ENCODE measurements around the gene RTN4RL1.

- TF ChIP-seq POLR2A (IDR thresholded peaks at IDR 0.05) (no peak), POLR2AphosphoS5 (IDR thresholded peaks at IDR 0.05; ENCODE audit: insufficient read depth in 1 of 2, low read depth in 1 of 2) (no peak)
Observed at GRCh38 chr17:2065949-2066400, 40.8 kb upstream of the RTN4RL1 start.

Measured in vagina (tissue), 2 donors.